Psoas muscle (tissue), 8 donors: ENCODE data around the gene PTTG2. TPM values are rescaled to one million over a fixed set of nuclear protein-coding genes. Genes with fewer than 3 reads are reported as not detected.
"Not testable (repeated sequence)": the region's sequence is repeated elsewhere in the genome, so short reads cannot be mapped to it uniquely, and the experiment has no call there.

ENCODE experiments used
- ATAC-seq, 4 donors: fragments of 200-7000 bp; cut with Tn5 transposase; one replicate each; pipeline ENCODE4 v1.9.1; 2020; ENCODE audit warnings: moderate library complexity in 3 of 4, mild to moderate bottlenecking in 2 of 4
- DNase-seq, 2 donors: peaks; one replicate each; pipeline ENCODE4 v3.0.0-alpha.2; 2020
- H3K27ac ChIP-seq: fragments of 200-600 bp; one replicate; pipeline ENCODE4 v1.8.0; 2022
- H3K27me3 ChIP-seq, 3 donors: fragments of 200-600 bp in 1 of 3; one replicate each; pipeline versions ENCODE4 v1.6.1 to v1.8.0; 2013 to 2022; ENCODE audit warnings: low read length in 2 of 3, mild to moderate bottlenecking in 2 of 3, moderate library complexity in 1 of 3; ENCODE audit not compliant: insufficient read depth in 3 of 3
- H3K36me3 ChIP-seq, 2 donors: fragments of 200-600 bp in 1 of 2; one replicate each; pipeline versions ENCODE4 v1.6.1 to v1.8.0; 2013 to 2022; ENCODE audit warnings: low read depth in 1 of 2, mild to moderate bottlenecking in 1 of 2, moderate library complexity in 1 of 2; ENCODE audit not compliant: insufficient read depth in 1 of 2
- H3K4me1 ChIP-seq: fragments of 200-600 bp; one replicate; pipeline ENCODE4 v1.8.0; 2022
- H3K4me3 ChIP-seq: fragments of 200-600 bp; one replicate; pipeline ENCODE4 v1.8.0; 2022; ENCODE audit warnings: mild to moderate bottlenecking
- H3K9me3 ChIP-seq: fragments of 200-600 bp; one replicate; pipeline ENCODE4 v1.8.0; 2022
- WGBS, 3 donors: extraction: QIAGEN DNeasy Blood & Tissue Kit; methylation state at CpG; one replicate each; pipeline versions ENCODE4 v1.1.6 to v1.1.7; 2013; 5-methylcytosine and 5-hydroxymethylcytosine counted together
- intact Hi-C, 2 donors: fragments of 100-400 bp; cut with DNase I; formaldehyde crosslinking; loops; one replicate each; pipeline versions ENCODE4 v1.11.0 to v1.14.2; 2022
- polyA plus RNA-seq, 3 donors: library from polyadenylated mRNA; stranded (reverse); fragments of 200-250 nt; gene quantifications; one replicate each; pipeline ENCODE4 v1.2.3, GENCODE V29; 2013
- total RNA-seq, 4 donors: library from RNA; stranded (reverse); fragmentation: NEBNext Ultra II Directional in 2 of 4; extraction: Animal tissue kit (Norgen Biotek cat#: 25700) in 2 of 4; gene quantifications; one replicate each; pipeline versions ENCODE4 v1.2.1 to v1.2.4, GENCODE V29; 2021 to 2023
- TF ChIP-seq, protein P1 (sequence below): fragments of 200-600 bp; IDR thresholded peaks from one replicate; pipeline ENCODE4 v1.8.0; 2022; ENCODE audit warnings: antibody characterized with exemption
- donor health status: healthy with polysubstance abuse.
- donor health status: DM: no; HTN: no; CAD: no; lungs with moderate emphysema.
- donor health status: Bipolar disorder and iron deficiency.
- donor health status: healthy.
- donor health status: DM: yes; HTN: yes; CAD: no.
- donor health status: DM: no; HTN: no; CAD: no.
- donor health status: DM: no; HTN: no; CAD: no.
- donor health status: DM: yes; HTN: yes; CAD: no.

The PTTG2 gene
- total and polyA plus RNA-seq, 7 donors: 0.10 to 3.9 (median 0.69) TPM; not detected in 3

DNA sequence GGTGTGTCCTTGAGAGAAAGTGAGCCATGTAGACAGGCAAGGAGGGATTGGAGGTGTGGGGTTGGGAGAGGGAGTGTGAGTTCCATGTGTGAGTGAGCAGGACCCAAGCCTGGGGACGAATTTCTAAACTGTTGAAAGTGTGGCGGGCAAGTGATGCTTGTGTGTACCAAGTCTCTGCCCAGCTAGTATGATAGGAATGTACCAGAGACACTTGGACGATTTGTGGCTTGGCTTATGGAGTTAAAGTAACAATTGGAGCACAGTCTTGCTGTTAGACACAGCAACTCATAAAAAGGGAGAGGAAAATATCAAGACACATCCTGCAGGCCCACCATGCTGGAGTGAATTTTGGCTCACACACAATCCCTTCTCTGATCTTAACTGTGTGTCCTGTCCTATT, 8.5 kb downstream of the PTTG2 start:
- ATAC-seq: peak; percentile 23 to 50 (median 37)
- no peaks in the 10 kb centered on the region for H3K9me3 ChIP-seq
- no peaks in the 10 kb centered on the region for H3K27me3 ChIP-seq
- no peaks in the 10 kb centered on the region for H3K36me3 ChIP-seq
- TF ChIP-seq, protein P1, sequence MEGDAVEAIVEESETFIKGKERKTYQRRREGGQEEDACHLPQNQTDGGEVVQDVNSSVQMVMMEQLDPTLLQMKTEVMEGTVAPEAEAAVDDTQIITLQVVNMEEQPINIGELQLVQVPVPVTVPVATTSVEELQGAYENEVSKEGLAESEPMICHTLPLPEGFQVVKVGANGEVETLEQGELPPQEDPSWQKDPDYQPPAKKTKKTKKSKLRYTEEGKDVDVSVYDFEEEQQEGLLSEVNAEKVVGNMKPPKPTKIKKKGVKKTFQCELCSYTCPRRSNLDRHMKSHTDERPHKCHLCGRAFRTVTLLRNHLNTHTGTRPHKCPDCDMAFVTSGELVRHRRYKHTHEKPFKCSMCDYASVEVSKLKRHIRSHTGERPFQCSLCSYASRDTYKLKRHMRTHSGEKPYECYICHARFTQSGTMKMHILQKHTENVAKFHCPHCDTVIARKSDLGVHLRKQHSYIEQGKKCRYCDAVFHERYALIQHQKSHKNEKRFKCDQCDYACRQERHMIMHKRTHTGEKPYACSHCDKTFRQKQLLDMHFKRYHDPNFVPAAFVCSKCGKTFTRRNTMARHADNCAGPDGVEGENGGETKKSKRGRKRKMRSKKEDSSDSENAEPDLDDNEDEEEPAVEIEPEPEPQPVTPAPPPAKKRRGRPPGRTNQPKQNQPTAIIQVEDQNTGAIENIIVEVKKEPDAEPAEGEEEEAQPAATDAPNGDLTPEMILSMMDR: no peak
- H3K27ac ChIP-seq: peak overlapping the region; percentile 38
- WGBS, 3 donors: 31 to 82% (median 38%) methylated on average over 3 of the region's 3 CpGs
- H3K4me1 ChIP-seq: peaks cover 36% of the 10 kb centered on the region
- DNase-seq: no peak
- H3K4me3 ChIP-seq: no peak overlapping the region
- intact Hi-C loops: no loop called here

DNA sequence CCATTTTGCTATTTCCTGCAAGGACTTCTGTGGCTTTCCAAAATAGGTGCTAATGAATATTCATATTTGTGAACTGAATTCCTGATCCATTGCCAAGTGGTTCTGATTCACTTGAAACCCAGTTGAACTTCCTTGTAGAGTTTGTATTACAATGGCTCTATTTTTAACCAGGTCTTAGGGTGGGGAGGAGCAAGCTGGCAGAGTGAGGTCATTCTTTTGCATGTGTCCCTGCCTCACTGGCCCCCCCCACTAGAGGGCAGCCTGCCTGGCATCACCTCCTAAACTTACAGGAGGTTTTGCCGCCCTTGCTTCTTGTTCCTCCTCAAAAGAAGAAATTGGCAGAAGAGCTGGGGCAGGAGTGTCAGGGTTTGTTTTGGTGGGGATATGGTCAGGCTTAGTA, 10.5 kb downstream of the PTTG2 start:
- intact Hi-C loops: loop anchor here in 1 of 2 donors (5.0 kb wide), 1 partner anchor 83 kb away; no protein-coding TSS in a partner anchor
- Histone ChIP-seq H3K27me3 (no peaks in the 10 kb centered on the region), H3K27ac (peak overlapping the region; percentile 66), H3K4me1 (peaks cover 36% of the 10 kb centered on the region), H3K9me3 (no peaks in the 10 kb centered on the region), H3K4me3 (no peak overlapping the region), H3K36me3 (no peaks in the 10 kb centered on the region)
- peak; percentile 81 to 90 for DNase-seq
- 33 to 58% (median 44%) methylated on average over 1 of the region's 1 CpG for WGBS, 3 donors
- TF ChIP-seq, protein P1: peak; percentile 58
- ATAC-seq: peak; percentile 94 to 98 (median 96)

- no peaks in the 10 kb centered on the region for H3K36me3 ChIP-seq
- no peak for DNase-seq
- no peaks in the 10 kb centered on the region for H3K27me3 ChIP-seq
- H3K27ac ChIP-seq: no peak overlapping the region
- no peak overlapping the region for H3K4me3 ChIP-seq
- intact Hi-C loops: loop anchor here in 1 of 2 donors (5.0 kb wide), 1 partner anchor 84 kb away; no protein-coding TSS in a partner anchor
- peaks cover 36% of the 10 kb centered on the region for H3K4me1 ChIP-seq
- ATAC-seq: no peak
- WGBS, 3 donors: 87 to 97% (median 93%) methylated on average over 4 of the region's 4 CpGs
- no peaks in the 10 kb centered on the region for H3K9me3 ChIP-seq
- TF ChIP-seq, protein P1: no peak
Observed at GRCh38 chr4:37971202-37971601, 11.0 kb downstream of the PTTG2 start.

DNA sequence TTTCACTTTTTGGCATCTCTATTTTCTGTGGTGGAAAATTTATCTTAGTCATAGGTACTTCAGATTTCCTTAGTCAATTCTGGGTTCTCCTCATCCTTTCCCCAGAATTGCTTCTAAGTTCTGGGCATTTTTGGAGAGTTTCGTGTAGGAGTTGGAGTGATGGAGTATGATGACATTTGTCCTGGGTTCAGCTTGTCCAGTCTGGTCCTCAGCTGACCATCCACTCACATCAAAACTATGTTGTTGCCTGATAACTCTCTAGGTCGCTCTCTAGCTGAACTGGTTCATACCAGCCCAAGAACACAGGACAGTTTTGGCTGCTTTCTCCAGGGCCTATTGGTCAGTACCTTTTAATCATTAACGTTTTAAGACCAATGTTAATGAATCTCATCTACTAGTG, 13.2 kb downstream of the PTTG2 start:
- TF ChIP-seq, protein P1: no peak
- no peaks in the 10 kb centered on the region for H3K9me3 ChIP-seq
- no peak overlapping the region for H3K4me3 ChIP-seq
- H3K27me3 ChIP-seq: no peaks in the 10 kb centered on the region
- no peak for DNase-seq
- H3K36me3 ChIP-seq: no peaks in the 10 kb centered on the region
- intact Hi-C loops: loop anchor here in 1 of 2 donors (5.0 kb wide), 1 partner anchor 86 kb away; no protein-coding TSS in a partner anchor
- H3K27ac ChIP-seq: no peak overlapping the region
- ATAC-seq: no peak
- WGBS, 3 donors: 54 to 97% (median 92%) methylated on average over 3 of the region's 3 CpGs
- peaks cover 30% of the 10 kb centered on the region for H3K4me1 ChIP-seq

DNA sequence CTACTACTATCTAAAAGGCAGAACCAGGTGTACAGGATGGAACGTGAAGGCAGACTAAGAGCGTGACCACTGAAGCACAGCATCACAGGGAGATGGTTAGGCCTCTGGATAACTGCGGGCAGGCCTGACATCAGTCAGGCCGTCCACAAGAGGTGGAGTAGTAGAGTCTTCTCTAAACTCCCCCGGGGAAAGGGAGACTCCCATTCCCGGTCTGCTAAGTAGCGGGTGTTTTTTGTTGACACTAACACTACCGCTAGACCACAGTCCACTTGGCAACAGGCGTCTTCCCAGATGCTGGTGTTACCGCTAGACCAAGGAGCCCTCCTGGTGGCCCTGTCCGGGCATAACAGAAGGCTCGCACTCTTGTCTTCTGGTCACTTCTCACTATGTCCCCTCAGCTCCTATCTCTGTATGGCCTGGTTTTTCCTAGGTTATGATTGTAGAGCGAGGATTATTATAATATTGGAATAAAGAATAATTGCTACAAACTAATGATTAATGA, 15.2 kb downstream of the PTTG2 start:
- H3K27me3 ChIP-seq, H3K9me3 ChIP-seq, H3K4me3 ChIP-seq, H3K27ac ChIP-seq, DNase-seq, H3K36me3 ChIP-seq, ATAC-seq: not testable (repeated sequence)
- H3K4me1 ChIP-seq: peaks cover 13% of the 10 kb centered on the region
- intact Hi-C loops: loop anchor here (5.0 kb wide), 4 partner anchors 38 to 173 kb away; partner anchors contain the start of genes PGM2 (in 1 of the 2) and TBC1D1 (in 1 of the 2)
- WGBS, 3 donors: 85 to 95% (median 94%) methylated on average over 12 of the region's 13 CpGs
